K562 (cell line): ENCODE data around the gene USH1G. TPM values are rescaled to one million over a fixed set of nuclear protein-coding genes. Genes with fewer than 3 reads are reported as not detected.

ENCODE experiments used
- ATAC-seq: fragments of 200-7000 bp; cut with Tn5 transposase; 3 replicates; pipeline ENCODE4 v1.9.1; 2020; ENCODE audit warnings: moderate library complexity
- BruUV-seq: library from RNA; stranded (reverse); fragments of 400-500 nt; replicated peaks from 2 replicates; lab custom pipeline; 2021; lab: Mats Ljungman, UMichigan
- CTCF ChIA-PET: fragments of 300-600 bp; formaldehyde crosslinking; extraction: SDS; loops from one replicate; lab custom pipeline; 2021; ENCODE audit warnings: low intra/inter-chr PET ratio; lab: Yijun Ruan, JAX
- POLR2A ChIA-PET: fragments of 300-600, 350-650 bp; sonication (Branson Sonifier 250); formaldehyde crosslinking; extraction: SDS; loops from one replicate; lab custom pipeline; 2021; ENCODE audit warnings: antibody characterized with exemption, inconsistent platforms; lab: Yijun Ruan, JAX
- DNase-seq, 4 experiments: peaks; one replicate each; pipeline versions ENCODE4 v3.0.0 to v3.0.0-alpha.2; 2011 to 2018; ENCODE audit warnings: low spot score in 3 of 4, mixed read lengths in 3 of 4; ENCODE audit errors: extremely low read depth in 1 of 4
- FAIRE-seq: peaks from 2 replicates; lab custom pipeline; 2011; peaks lifted over from hg19 to GRCh38; lab: Jason Lieb, UNC
- H2AFZ ChIP-seq: 2 replicates; pipeline ENCODE4 v1.6.0; 2011; ENCODE audit warnings: low read depth, low read length, control low read depth, inconsistent platforms
- H3K27ac ChIP-seq: fragments of 200-600 bp; 3 replicates; pipeline ENCODE4 v1.8.0; 2011; ENCODE audit warnings: low read depth, mild to moderate bottlenecking, control low read depth, inconsistent platforms, low read length, moderate library complexity, mixed read lengths; ENCODE audit errors: extremely low read depth
- H3K27me3 ChIP-seq, 2 experiments: fragments of 300-600 bp in 1 of 2; 2 replicates in 1 of 2; 3 replicates in 1 of 2; pipeline versions ENCODE4 v1.6.0 to v1.8.0; 2011; ENCODE audit warnings: inconsistent platforms in 2 of 2, low read length in 2 of 2, mild to moderate bottlenecking in 1 of 2, mixed read lengths in 1 of 2, moderate library complexity in 1 of 2; ENCODE audit not compliant: control insufficient read depth in 2 of 2, insufficient read depth in 2 of 2
- H3K36me3 ChIP-seq: fragments of 300-600 bp; 3 replicates; pipeline ENCODE4 v1.8.0; 2011; ENCODE audit warnings: mild to moderate bottlenecking, low read length, inconsistent platforms; ENCODE audit not compliant: control insufficient read depth, insufficient read depth
- H3K4me1 ChIP-seq, 2 experiments: fragments of 200-600 bp in 1 of 2; replicated peaks in 1 of 2; 2 replicates in 1 of 2; 3 replicates in 1 of 2; pipeline versions ENCODE4 v1.5.1 to v1.8.0; 2011; ENCODE audit warnings: inconsistent platforms in 2 of 2, low read length in 2 of 2, mild to moderate bottlenecking in 1 of 2, mixed read lengths in 1 of 2, moderate library complexity in 1 of 2; ENCODE audit not compliant: control insufficient read depth in 2 of 2, insufficient read depth in 2 of 2
- H3K4me2 ChIP-seq: 2 replicates; pipeline ENCODE4 v1.6.1; 2011; ENCODE audit warnings: low read length, control low read depth, inconsistent platforms, mixed read lengths; ENCODE audit not compliant: insufficient read depth
- H3K4me3 ChIP-seq: fragments of 200-600 bp; sonication (generic), shearing (Covaris generic); 2 replicates; pipeline ENCODE4 v1.5.1; 2016; ENCODE audit warnings: control low read depth, inconsistent platforms
- H3K79me2 ChIP-seq: fragments of 200-600 bp; 3 replicates; pipeline ENCODE4 v1.8.0; 2011; ENCODE audit warnings: low read length, inconsistent platforms; ENCODE audit not compliant: control insufficient read depth, insufficient read depth
- H3K9ac ChIP-seq, 2 experiments: 2 replicates each; pipeline versions ENCODE4 v1.6.0 to v1.6.1; 2011; ENCODE audit warnings: low read depth in 2 of 2, low read length in 2 of 2, control low read depth in 1 of 2, inconsistent platforms in 1 of 2, mild to moderate bottlenecking in 1 of 2, mixed read lengths in 1 of 2; ENCODE audit not compliant: insufficient read depth in 1 of 2
- H3K9me1 ChIP-seq: one replicate; pipeline ENCODE4 v1.6.0; 2011; ENCODE audit warnings: inconsistent platforms, mild to moderate bottlenecking, low read length, moderate library complexity; ENCODE audit not compliant: control insufficient read depth, insufficient read depth
- H3K9me3 ChIP-seq: replicated peaks from 2 replicates; pipeline ENCODE4 v1.5.1; 2011; ENCODE audit warnings: low read depth, low read length, inconsistent platforms; ENCODE audit not compliant: control insufficient read depth, insufficient read depth
- H4K20me1 ChIP-seq: replicated peaks from 2 replicates; pipeline ENCODE4 v1.6.1; 2011; ENCODE audit warnings: low read length, inconsistent platforms, mixed read lengths; ENCODE audit not compliant: control insufficient read depth, insufficient read depth
- BCOR ChIP-seq: fragments of 450-650 bp; IDR thresholded peaks from 2 replicates; pipeline ENCODE4 v1.6.1; 2016
- KDM1A ChIP-seq, 2 experiments: fragments of 450-650 bp; IDR thresholded peaks; 2 replicates each; pipeline ENCODE4 v1.6.1; 2016; ENCODE audit warnings: mild to moderate bottlenecking in 2 of 2
- POLR2H ChIP-seq: IDR thresholded peaks from 2 replicates; pipeline ENCODE4 v1.6.1; 2016; ENCODE audit warnings: missing genetic modification characterization, low read depth, mild to moderate bottlenecking, control low read depth, missing compliant biosample characterization, moderate library complexity
- RBM25 ChIP-seq: fragments of 200-400 bp; formaldehyde crosslinking; IDR thresholded peaks from 2 replicates; pipeline ENCODE4 v1.6.1; 2018; ENCODE audit warnings: low read length, low read depth, moderate library complexity; ENCODE audit not compliant: severe bottlenecking
- ZKSCAN1 ChIP-seq: fragments of 150-350 bp; IDR thresholded peaks from 2 replicates; pipeline ENCODE4 v1.6.1; 2016; ENCODE audit warnings: low read depth, low read length
- ZNF76 ChIP-seq: fragments of 250-450 bp; sonication (Bioruptor Pico); IDR thresholded peaks from 2 replicates; pipeline ENCODE4 v1.4.0; 2020; ENCODE audit warnings: mild to moderate bottlenecking, moderate library complexity, borderline replicate concordance
- WGBS: fragments of 100-300 bp; shearing (Covaris generic); methylation state at CpG from one replicate; pipeline ENCODE4 v1.1.6; 2016; ENCODE audit warnings: low coverage, mixed read lengths; ENCODE audit not compliant: insufficient coverage; ENCODE audit errors: missing lambda C conversion rate; 5-methylcytosine and 5-hydroxymethylcytosine counted together
- in situ Hi-C: fragments of 300-500 bp; cut with MboI; formaldehyde crosslinking; loops from 4 replicates; pipeline ENCODE4 v1.15.0; 2018; ENCODE audit warnings: inconsistent platforms, mixed read lengths
- intact Hi-C: fragments of 100-400 bp; cut with micrococcal nuclease; formaldehyde crosslinking; loops from 2 replicates; pipeline ENCODE4 v1.14.2; 2022
- polyA plus RNA-seq, 8 experiments: library from polyadenylated mRNA; depleted of rRNA in 4 of 8; stranded (reverse) in 5 of 8; unstranded in 3 of 8; fragments of >200 nt; fragmentation: Nextera tagmentation in 2 of 8; fragmentation: Illumina TruSeq in 1 of 8; extraction: Ambion mirVana in 2 of 8; extraction: Trizol in 1 of 8; gene quantifications; 2 replicates each; pipeline versions ENCODE4 v1.2.1 to v1.2.3, GENCODE V29; 2011 to 2014; ENCODE audit warnings: inconsistent platforms in 1 of 8, missing spikeins in 1 of 8
- total RNA-seq, 7 experiments: library from RNA; depleted of rRNA in 6 of 7; stranded (reverse); fragments of >200 nt in 6 of 7; fragmentation: Illumina TruSeq in 2 of 7; extraction: Trizol in 2 of 7; gene quantifications; 2 replicates each; pipeline versions ENCODE4 v1.2.1 to v1.2.3, GENCODE V29; 2011 to 2021; ENCODE audit warnings: low replicate concordance in 1 of 7

The USH1G gene
- total and polyA plus RNA-seq, 9 of the 15 experiments (the other 6 are each of a cell fraction or from before 2014, with no cell fraction given) = 0.22 to 1.00 (median 0.64) TPM; not detected in 2

DNA sequence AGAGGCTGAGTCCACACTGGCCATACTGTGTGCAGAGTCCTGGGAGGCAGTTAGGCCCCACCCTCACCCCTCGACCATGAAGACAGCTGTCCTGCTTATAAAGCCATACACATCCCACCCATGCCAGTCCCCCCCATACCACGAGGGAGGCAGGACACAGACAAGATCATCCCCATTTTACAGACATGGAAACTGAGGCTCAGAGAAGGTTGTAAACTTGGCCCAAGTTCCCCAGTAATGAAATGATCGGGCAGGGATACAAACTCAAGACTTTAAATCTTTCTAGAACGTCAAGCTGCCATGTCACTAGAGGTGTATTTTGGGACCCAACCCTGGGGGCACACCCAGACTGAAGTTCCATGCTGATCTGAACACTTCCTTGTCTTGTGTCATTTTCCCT is 33.0 kb upstream of the USH1G start:
- FAIRE-seq (no peak), ATAC-seq (no peak), DNase-seq (no peak)
- in situ Hi-C loops (loop anchor here (5.0 kb wide), 3 partner anchors 34 to 214 kb away; partner anchors contain the start of genes OTOP2 and USH1G), intact Hi-C loops (loop anchor here (5.0 kb wide), 1 partner anchor 89 kb away; no protein-coding TSS in a partner anchor)
- Histone ChIP-seq H3K4me3 (no peak overlapping the region), H3K4me1 (peaks cover 10 to 55% of the 10 kb centered on the region in 2 experiments; a peak in 4 of 5 replicates), H2AFZ (no peak overlapping the region), H3K79me2 (no peaks in the 10 kb centered on the region), H3K27ac (no peak overlapping the region), H3K9me3 (peaks cover 4% of the 10 kb centered on the region; the same call in 1 of the 2 replicates), H3K27me3 (peaks cover 3 to 8% of the 10 kb centered on the region in 2 experiments; a peak in 3 of 5 replicates), H3K9ac (peak overlapping the region in 1 of 2 experiments; percentile 37; a peak in 1 of 4 replicates), H4K20me1 (no peaks in the 10 kb centered on the region), H3K9me1 (no peaks in the 10 kb centered on the region), H3K36me3 (no peaks in the 10 kb centered on the region), H3K4me2 (no peak overlapping the region)
- CTCF ChIA-PET = interaction anchor here (0.7 kb wide), 1 partner anchor 37 kb away, joined by 3 read pairs; no protein-coding TSS in a partner anchor
- WGBS = 14% methylated on average over 4 of the region's 4 CpGs
- POLR2A ChIA-PET = interaction anchor here (0.6 kb wide), 1 partner anchor 250 kb away, joined by 3 read pairs; the partner anchor contains the start of gene NUP85
- no TSS peak for BruUV-seq
- peak; percentile 65 for TF ChIP-seq ZKSCAN1
- peak; percentile 36; the same call in 1 of the 2 replicates for TF ChIP-seq BCOR
- peak; percentile 79 for TF ChIP-seq RBM25
- TF ChIP-seq ZNF76 (CRISPR knock-in tag) = no peak
- TF ChIP-seq KDM1A (IDR thresholded peaks at IDR 0.05) = peak in 1 of 2 experiments; percentile 36; a peak in 2 of 4 replicates
- TF ChIP-seq POLR2H (tag) = no peak
